ENCODE data around the gene ALPK3. TPM values are rescaled to one million over a fixed set of nuclear protein-coding genes. Genes with fewer than 3 reads are reported as not detected.
"Not testable (repeated sequence)": the region's sequence is repeated elsewhere in the genome, so short reads cannot be mapped to it uniquely, and the experiment has no call there.

ALPK3 gene
- total RNA-seq, 2 donors from 2014 or later = 59.9 to 75.7 TPM

DNA sequence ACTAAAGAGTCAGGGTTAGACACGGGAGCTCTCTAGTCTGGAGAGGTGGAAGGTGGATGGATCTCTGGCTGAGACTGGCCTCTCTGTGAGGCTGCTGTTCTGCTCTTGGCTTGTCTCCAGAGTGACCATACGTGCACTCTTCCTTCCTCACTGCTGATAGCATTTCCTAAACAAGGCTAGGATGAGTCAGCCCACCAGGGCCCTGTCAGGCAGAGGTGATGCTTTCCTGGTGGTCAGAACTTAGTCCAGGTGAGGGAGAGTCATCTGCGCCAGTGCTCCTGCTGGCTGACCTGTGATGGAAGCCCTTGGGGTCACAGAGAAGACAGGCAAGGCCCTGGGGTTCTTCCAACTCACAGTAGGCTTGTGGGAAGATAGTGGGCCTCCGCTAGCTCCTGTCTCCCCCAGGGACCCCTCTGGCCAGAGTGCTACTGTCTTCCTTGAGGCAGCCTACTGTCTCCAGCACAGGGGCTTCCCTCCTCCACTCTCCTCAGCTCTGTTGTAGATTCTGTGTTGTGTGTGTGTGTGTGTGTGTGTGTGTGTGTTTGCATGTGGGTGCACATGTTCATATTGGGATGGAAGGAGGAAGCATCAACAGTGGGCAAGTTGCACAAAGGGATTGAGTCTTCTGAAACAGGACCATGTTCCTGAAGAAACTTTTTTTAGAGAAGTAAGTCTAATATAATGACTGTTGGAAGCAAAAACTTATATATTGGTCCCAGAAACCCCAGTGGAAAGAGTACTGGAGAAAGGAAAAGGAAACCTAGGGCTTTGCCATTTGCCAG, 16.5 kb downstream of the ALPK3 start:
- no peak for DNase-seq
- ATAC-seq = peak; percentile 12 to 80
- intact Hi-C loops (cut with DNase I) = no loop called here

DNA sequence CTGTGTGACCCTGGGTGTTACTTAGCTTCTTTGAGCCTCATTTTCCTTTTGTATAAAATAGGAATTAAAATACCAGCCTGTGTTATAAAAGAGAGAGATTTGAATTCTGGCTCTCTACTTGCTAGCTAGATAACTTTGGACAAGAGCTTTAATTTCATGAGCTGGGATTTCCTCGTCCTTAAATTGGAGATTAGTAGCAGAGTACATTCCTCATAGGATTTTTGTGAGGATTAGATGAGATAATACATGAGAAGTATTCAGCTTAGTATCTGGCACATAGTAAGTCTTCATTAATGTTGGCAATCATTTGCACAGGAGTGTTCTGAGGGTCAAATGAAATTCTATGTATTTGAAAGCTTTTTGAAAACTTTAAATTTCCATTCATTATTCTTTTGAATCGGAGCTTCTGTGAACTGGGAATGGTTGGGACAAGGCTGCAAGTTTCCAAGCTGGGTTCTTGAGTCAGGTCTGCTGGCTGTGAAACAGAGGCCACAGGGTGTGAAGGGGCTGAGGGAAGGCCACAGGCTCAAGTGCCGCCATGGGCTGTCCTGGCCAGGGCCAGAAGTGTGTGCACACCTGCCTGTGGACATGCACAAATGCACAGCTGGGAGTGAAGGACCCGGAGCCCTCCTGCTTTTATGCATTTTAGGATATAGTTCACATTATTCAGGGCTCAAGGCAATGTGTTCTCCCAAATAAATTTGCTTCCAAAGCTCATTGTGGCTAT, 17.2 kb downstream of the ALPK3 start:
- no peak for ATAC-seq
- DNase-seq = no peak
- intact Hi-C loops (cut with DNase I) = no loop called here

DNA sequence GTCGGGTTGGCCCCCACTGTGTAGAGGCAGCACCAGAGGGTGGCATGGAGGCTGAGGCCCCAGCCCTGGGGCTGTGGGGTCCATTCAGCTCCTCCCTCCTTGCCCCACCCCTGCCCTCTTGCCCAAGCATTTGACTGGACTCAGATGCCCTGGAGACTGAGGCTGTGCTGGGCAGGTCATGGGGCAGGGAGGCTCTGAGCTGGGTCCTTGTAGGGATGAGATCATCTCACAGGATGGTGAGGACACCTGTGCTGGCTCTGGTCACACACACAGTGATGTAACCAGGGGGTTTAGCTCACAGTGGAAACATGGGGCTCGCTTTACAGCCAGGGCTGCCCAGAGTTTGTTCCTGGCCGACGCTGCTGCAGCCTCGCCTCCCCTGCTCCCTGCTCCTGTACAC, 17.8 kb downstream of the ALPK3 start:
- DNase-seq = no peak
- ATAC-seq = peak in 1 of 2 donors; percentile 14
- intact Hi-C loops (cut with DNase I) = no loop called here

DNA sequence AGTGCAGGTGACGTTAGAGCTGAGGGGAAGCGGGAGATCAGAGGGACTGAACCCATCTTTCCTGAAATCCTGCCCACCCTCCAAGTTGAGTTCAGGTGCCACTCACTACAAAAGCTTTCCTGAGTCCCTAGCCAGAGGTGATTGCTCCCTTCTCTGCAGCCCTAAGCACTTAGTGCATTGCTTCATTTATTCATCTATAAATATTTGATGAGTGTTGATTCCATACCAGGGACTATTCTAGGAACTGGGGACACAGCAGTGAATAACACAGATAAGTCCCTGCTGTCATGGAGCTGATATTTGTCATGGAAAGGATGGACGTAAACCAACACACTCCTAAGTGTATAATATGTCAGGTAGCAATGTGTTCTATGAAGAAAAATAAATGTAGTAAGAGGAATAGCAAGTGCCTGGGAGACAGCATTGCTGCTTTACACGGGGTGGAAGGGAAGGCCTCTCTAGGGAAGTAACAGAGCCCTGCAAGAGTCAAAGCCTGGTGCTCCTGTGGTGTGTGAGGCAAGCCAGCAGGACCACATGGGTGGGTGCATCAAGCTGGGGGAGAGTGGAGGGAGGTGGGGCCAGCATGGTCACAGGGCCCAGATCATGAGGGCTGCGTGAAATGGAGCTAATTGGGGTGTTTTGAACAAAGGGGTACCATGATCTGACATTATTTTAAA, 18.6 kb downstream of the ALPK3 start:
- no peak for ATAC-seq
- intact Hi-C loops (cut with DNase I) = no loop called here

DNA sequence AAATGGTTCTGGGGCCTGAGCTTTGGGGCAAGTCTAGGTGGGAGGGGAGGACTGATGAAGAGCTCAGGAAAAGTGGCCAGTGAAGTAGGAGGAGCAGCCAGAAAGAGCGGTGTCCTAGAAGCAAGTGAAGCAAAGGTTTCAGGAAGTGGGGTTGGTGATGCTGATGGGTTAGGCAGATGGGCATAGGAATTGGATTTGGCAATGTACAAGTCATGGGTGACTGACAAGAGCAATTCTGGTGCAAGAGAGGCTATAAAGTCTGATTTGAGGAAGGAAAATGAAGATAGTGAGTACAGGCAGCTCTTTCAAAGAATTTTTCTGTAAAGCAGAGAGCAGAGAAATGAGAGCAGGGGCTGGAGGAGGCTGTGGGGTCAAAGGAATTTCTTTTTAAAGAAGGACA, 19.7 kb downstream of the ALPK3 start:
- DNase-seq (no peak), ATAC-seq (no peak)
- intact Hi-C loops (cut with DNase I) = no loop called here

More for the DNA sequence above, 18.6 kb downstream of the ALPK3 start:
- no peak for DNase-seq

DNA sequence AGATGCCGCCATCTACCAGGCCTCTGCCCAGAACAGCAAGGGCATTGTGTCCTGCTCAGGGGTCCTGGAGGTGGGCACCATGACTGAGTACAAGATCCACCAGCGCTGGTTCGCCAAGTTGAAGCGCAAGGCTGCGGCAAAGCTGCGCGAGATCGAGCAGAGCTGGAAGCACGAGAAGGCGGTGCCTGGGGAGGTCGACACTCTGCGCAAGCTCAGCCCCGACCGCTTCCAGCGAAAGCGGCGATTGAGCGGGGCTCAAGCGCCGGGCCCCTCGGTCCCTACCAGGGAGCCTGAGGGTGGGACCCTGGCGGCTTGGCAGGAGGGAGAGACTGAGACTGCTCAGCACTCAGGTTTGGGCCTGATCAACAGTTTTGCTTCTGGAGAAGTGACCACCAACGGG, 22.6 kb downstream of the ALPK3 start:
- intact Hi-C loops (cut with DNase I) = no loop called here
- ATAC-seq = no peak

DNA sequence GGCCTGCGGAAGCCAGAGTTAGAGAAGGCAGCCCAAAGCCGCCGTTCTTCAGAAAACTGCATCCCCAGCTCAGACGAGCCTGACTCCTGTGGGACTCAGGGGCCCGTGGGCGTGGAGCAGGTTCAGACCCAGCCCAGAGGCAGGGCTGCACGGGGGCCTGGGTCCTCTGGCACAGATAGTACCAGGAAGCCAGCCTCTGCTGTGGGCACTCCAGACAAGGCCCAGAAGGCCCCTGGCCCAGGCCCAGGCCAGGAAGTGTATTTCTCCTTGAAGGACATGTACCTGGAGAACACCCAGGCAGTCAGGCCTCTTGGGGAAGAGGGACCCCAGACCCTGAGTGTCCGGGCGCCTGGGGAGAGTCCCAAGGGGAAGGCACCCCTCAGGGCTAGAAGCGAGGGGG, 23.1 kb downstream of the ALPK3 start:
- DNase-seq = no peak
- intact Hi-C loops (cut with DNase I) = no loop called here
- peak in 1 of 2 donors; percentile 1 for ATAC-seq

More for the DNA sequence above, 22.6 kb downstream of the ALPK3 start:
- DNase-seq = no peak

DNA sequence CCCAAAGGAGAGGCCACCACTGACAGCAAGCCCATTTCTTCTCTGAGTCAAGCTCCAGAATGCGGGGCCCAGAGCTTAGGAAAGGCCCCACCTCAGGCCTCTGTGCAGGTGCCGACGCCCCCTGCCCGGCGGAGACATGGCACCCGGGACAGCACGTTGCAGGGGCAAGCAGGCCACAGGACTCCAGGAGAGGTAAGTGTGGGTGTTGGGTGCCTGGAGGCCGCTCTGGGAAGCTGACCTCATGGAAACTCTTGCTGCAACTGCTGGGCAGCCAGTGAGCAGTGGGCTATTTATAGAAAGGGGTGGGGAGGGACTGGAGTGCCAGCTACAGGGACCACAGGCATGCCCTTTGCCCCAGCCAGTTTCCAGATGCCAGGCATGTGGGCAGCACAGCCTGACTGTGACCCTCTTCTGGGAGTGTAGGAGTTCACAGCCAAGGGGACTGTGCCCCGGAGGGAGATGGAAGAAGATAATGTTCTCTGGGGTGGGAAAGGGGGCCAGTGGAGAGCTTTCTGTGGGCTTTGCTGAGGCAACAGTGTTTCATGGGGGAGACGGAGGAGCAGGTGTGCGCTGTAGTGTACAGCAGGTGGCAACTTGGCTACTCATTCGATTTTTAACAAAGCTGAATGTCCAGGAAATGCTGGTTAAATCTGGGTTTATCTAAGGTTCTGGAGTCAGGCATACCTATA, 23.7 kb downstream of the ALPK3 start:
- ATAC-seq (peak; percentile 86 to 95), DNase-seq (peak; percentile 76)
- intact Hi-C loops (cut with DNase I) = no loop called here

DNA sequence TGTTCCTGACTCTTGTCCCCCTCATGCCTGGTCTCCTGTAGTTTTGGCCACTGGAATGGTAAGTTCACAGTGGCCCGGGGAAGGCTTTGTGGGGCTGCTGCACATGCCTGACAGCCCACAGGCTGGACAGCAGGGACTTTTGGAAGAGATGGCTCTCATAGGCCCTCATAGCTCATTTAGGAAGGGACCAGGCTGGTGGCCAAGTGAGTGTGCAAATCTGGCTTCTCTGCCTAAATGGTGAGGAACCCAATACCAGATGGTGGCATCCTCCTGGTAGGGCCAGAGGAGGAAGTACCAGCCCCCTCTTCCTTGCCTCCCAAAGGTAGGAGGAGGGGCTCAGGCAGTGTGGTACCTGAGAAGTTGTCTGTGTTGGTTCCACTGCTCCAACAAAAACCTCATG, 25.6 kb downstream of the ALPK3 start:
- DNase-seq = no peak
- ATAC-seq = no peak
- intact Hi-C loops (cut with DNase I) = no loop called here

DNA sequence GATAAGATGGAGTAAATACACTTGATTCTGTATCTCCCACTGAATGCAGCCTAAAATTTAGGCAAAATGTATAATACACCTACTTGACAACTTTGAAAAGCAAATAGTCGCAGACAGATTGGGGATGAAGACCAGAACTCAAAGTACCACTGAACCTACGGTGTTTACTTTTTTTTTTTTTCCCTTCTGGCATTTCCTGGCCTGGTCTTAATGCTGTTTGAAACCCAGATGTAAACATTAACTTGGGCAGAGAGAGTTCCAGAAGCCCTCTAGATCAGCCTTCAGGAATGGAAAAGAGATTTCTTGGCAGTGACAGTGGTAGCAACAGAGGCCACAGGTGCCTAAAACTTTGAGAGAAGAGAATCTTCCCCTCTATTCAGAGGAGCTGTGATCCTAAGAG, 27.8 kb downstream of the ALPK3 start:
- intact Hi-C loops (cut with DNase I) = no loop called here
- ATAC-seq = no peak
- no peak for DNase-seq

DNA sequence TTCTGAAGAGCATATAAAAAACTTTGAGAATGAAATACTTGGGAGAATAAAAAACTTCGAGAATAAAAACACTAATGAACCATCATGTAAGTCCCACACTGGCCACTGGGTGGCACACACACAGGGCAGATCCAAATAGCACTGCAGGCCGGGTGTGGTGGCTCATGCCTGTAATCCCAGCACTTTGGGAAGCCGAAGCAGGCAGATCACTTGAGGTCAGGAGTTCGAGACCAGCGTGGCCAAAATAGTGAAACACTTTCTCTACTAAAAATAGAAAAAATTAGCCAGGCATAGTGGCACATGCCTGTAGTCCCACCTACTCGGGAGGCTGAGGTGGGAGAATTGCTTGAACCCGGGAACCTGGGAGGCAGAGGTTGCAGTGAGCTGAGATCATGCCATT, 28.5 kb downstream of the ALPK3 start:
- intact Hi-C loops (cut with DNase I) = not testable (repeated sequence)
- ATAC-seq (peak in 1 of 2 donors; percentile 29), DNase-seq (peak; percentile 75)

DNA sequence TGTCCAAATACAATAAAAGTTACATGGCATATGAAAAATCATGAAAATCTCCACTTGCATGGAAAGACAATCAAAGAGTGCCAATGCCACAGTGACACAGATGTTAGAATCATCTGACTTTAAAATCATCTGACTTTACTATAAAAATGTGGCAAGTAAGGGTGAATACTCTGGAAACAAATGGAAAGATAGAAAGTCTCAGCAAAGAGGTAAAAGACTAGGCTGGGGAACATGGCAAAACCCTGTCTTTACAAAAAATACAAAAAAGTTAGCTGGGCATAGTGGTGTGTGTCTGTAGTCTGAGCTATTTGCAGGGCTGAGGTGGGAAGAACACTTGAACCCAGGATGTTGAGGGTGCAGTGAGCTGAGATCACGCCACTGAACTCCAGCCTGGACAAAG, 29.1 kb downstream of the ALPK3 start:
- ATAC-seq (no peak), DNase-seq (no peak)
- intact Hi-C loops (cut with DNase I) = no loop called here

DNA sequence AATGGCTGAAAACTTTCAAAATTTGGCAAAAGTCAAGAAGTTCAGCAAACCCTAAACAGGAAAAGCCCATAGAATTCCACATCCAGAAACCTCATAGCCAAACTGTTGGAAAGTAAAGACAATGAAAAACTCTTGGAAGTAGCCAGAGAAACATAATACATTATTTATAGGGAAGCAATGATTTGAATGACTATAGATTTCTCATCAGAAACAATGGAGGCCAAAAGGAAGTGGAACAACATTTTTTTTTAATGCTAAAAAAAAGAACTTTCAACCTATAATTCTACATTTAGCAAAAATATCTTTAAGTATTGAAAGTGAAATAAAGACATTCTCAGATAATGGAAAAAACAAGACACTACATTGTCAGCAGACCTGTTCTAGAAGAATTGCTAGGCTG, 30.2 kb downstream of the ALPK3 start:
- intact Hi-C loops (cut with DNase I) = no loop called here
- ATAC-seq (no peak), DNase-seq (no peak)

DNA sequence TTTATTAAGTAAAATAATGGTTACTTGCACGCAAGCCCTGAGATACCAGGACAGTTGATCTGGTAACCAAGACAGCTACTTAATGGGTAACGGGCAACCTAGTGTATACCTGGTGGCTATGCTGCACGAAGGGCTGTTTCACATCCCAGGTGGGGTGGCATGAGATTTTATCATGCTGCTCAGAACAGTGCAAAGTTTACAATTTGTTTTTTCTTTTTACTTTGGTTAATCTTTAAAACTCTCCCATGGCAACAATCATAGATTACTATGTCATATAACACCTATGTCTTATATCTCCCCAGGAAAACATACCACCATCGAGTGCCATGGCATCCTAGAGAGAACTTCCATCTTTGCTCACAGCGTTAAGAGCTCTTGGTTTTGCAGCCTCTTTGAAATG, 35.1 kb downstream of the ALPK3 start:
- DNase-seq = no peak
- intact Hi-C loops (cut with DNase I) = no loop called here
- no peak for ATAC-seq

DNA sequence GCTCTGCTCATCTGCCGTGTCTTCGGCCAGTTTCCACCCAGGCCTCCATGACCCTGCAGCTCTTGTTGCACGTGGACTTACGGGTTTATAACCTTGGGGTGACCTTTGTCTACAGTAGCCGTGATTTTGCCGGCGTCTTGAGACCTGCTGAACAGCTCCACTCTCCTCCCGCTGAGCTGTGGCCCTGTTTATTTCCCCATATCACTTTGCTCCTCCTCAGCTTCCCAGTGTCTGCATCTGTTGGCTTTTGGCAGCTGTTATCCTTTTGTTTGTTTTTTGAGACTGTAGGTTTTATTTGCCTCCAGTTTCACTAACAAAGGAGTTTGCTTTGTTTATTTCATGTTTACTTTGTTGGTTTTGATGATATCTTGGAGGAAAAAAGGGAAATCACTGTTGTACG, 38.0 kb downstream of the ALPK3 start:
- ATAC-seq = no peak
- intact Hi-C loops (cut with DNase I) = no loop called here
- no peak for DNase-seq

DNA sequence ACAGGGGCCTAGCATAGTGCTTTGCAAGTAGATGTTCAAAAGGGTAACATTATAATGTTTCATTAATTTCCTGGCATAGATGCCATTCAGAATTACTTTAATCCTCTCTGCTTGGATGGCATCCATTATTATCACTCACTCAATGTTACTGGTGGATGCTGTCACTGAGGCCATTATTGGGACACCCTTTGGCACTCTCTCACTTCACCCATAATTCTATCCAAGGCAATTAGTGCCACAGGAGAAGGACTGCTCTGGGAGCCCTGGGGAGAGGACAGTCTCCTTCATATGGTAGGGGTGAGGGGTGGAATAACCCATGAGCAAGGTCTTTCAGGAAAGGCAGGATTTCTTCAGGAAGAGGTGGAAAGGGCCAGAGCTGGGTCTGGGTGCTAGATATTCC, 38.6 kb downstream of the ALPK3 start:
- ATAC-seq (peak; percentile 36 to 60), DNase-seq (no peak)
- intact Hi-C loops (cut with DNase I) = no loop called here

DNA sequence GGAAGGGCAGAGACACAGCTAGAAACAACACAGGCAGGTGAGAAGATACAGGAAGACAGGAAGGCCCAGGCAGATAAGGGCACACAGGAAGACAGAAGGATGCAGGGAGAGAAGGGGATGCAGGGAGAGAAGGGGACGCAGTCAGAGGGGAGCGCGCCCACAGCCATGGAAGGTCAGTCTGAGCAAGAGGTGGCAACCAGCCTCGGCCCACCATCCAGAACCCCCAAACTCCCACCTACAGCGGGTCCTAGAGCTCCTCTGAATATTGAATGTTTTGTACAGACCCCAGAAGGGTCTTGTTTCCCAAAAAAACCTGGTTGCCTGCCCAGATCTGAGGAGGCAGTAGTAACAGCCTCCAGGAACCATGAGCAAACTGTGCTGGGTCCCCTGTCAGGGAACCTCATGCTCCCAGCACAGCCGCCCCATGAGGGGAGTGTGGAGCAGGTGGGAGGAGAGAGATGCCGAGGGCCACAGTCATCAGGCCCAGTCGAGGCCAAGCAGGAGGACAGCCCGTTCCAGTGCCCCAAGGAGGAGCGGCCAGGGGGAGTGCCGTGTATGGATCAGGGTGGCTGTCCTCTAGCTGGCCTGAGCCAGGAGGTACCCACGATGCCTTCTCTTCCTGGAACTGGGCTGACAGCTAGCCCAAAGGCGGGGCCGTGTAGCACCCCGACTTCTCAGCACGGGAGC, 39.7 kb downstream of the ALPK3 start:
- ATAC-seq (no peak), DNase-seq (no peak)
- intact Hi-C loops (cut with DNase I) = no loop called here

DNA sequence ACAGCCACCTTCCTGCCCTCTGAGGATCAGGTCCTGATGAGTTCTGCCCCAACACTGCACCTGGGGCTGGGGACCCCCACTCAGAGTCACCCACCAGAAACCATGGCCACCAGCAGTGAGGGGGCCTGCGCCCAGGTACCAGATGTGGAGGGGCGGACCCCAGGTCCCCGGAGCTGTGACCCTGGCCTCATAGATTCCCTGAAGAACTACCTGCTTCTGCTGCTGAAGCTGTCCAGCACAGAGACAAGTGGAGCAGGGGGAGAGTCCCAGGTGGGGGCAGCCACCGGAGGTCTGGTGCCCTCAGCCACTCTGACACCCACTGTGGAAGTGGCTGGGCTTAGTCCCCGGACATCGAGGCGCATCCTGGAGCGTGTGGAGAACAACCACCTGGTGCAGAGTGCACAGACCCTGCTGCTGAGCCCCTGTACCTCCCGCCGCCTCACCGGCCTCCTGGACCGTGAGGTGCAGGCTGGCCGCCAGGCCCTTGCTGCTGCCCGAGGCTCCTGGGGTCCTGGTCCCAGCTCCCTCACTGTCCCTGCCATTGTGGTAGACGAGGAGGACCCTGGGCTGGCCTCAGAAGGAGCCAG, 40.4 kb downstream of the ALPK3 start:
- ATAC-seq (peak in 1 of 2 donors; percentile 5), DNase-seq (no peak)
- intact Hi-C loops (cut with DNase I) = no loop called here

DNA sequence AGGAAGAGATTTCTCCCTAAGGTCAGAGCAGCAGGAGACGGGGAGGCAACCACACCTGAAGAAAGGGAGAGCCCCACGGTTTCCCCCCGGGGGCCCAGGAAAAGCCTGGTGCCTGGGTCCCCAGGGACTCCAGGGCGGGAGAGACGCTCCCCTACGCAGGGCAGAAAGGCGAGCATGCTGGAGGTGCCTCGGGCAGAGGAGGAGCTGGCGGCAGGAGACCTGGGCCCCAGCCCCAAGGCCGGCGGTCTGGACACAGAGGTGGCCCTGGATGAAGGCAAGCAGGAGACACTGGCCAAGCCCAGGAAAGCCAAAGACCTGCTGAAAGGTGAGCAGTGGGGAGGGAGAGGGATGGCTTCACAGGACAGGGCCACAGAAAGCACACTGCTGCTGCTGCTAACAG, 41.1 kb downstream of the ALPK3 start:
- DNase-seq (no peak), ATAC-seq (no peak)
- intact Hi-C loops (cut with DNase I) = no loop called here

All from left cardiac atrium (tissue), 4 donors.